ENCODE data around the gene ERRFI1. TPM values are rescaled to one million over a fixed set of nuclear protein-coding genes. Genes with fewer than 3 reads are reported as not detected.

The ERRFI1 gene
- total RNA-seq, 1 experiment from 2014 or later, result 44.6 TPM

DNA sequence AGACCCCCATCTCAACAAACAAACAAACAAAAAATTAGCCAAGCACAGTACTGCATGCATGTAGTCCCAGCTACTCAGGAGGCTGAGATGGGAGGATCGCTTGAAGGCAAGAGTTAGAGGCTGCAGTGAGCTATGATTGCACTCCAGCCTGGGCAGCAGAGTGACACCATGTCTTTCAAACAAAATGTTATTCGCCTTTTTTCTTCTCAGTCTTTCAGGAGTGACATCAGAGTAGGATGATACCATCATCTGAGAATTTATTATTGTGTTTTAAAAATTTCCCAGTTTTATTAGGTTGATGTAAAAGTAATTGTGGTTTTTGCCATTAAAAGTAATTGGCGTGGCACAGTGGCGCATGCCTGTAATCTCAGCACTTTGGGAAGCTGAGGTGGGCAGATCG is 53.8 kb downstream of the ERRFI1 start (continued):
- TF ChIP-seq, protein P1, sequence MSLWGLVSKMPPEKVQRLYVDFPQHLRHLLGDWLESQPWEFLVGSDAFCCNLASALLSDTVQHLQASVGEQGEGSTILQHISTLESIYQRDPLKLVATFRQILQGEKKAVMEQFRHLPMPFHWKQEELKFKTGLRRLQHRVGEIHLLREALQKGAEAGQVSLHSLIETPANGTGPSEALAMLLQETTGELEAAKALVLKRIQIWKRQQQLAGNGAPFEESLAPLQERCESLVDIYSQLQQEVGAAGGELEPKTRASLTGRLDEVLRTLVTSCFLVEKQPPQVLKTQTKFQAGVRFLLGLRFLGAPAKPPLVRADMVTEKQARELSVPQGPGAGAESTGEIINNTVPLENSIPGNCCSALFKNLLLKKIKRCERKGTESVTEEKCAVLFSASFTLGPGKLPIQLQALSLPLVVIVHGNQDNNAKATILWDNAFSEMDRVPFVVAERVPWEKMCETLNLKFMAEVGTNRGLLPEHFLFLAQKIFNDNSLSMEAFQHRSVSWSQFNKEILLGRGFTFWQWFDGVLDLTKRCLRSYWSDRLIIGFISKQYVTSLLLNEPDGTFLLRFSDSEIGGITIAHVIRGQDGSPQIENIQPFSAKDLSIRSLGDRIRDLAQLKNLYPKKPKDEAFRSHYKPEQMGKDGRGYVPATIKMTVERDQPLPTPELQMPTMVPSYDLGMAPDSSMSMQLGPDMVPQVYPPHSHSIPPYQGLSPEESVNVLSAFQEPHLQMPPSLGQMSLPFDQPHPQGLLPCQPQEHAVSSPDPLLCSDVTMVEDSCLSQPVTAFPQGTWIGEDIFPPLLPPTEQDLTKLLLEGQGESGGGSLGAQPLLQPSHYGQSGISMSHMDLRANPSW (CRISPR knock-in tag; conservative IDR thresholded peaks at IDR 0.05; ENCODE audit: low read depth), result no peak
- TF ChIP-seq JAZF1 (CRISPR knock-in tag; IDR thresholded peaks at IDR 0.05), result no peak
- no peak for TF ChIP-seq ATF1 (CRISPR knock-in tag; IDR thresholded peaks at IDR 0.05)

DNA sequence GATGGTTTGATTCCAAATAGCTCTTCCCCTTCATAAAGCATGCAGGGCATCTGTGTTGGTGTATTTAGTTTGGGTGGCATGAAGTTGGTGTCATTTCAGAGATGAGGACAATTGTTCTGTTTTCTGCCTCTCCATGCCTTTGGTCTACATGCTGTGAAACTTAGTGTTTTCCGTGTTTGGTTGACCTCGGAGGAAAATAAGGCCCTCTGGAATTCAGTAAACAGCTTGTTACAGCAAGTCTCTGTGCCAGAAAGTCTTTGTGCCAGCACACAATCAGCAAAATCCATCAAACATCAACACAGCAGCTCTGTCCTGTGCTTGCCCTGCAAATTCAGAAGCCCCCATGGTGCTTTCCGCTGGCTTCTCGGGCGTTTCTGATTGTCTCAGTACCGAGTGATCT is 55.1 kb downstream of the ERRFI1 start:
- TF ChIP-seq, protein P2, sequence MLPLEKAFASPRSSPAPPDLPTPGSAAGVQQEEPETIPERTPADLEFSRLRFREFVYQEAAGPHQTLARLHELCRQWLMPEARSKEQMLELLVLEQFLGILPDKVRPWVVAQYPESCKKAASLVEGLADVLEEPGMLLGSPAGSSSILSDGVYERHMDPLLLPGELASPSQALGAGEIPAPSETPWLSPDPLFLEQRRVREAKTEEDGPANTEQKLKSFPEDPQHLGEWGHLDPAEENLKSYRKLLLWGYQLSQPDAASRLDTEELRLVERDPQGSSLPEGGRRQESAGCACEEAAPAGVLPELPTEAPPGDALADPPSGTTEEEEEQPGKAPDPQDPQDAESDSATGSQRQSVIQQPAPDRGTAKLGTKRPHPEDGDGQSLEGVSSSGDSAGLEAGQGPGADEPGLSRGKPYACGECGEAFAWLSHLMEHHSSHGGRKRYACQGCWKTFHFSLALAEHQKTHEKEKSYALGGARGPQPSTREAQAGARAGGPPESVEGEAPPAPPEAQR (CRISPR knock-in tag; IDR thresholded peaks at IDR 0.05), result no peak
- no peak for TF ChIP-seq PRRX2 (CRISPR knock-in tag; IDR thresholded peaks at IDR 0.05)
- TF ChIP-seq, protein P3, sequence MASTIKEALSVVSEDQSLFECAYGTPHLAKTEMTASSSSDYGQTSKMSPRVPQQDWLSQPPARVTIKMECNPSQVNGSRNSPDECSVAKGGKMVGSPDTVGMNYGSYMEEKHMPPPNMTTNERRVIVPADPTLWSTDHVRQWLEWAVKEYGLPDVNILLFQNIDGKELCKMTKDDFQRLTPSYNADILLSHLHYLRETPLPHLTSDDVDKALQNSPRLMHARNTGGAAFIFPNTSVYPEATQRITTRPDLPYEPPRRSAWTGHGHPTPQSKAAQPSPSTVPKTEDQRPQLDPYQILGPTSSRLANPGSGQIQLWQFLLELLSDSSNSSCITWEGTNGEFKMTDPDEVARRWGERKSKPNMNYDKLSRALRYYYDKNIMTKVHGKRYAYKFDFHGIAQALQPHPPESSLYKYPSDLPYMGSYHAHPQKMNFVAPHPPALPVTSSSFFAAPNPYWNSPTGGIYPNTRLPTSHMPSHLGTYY (CRISPR knock-in tag; IDR thresholded peaks at IDR 0.05), result no peak
- TF ChIP-seq ZNF671 (CRISPR knock-in tag; IDR thresholded peaks at IDR 0.05), result no peak
- TF ChIP-seq KAT7 (CRISPR knock-in tag; IDR thresholded peaks at IDR 0.05; ENCODE audit: borderline replicate concordance), result no peak
- no peak for TF ChIP-seq FOXP1 (CRISPR knock-in tag; IDR thresholded peaks at IDR 0.05; ENCODE audit: borderline replicate concordance)
- TF ChIP-seq, protein P4, sequence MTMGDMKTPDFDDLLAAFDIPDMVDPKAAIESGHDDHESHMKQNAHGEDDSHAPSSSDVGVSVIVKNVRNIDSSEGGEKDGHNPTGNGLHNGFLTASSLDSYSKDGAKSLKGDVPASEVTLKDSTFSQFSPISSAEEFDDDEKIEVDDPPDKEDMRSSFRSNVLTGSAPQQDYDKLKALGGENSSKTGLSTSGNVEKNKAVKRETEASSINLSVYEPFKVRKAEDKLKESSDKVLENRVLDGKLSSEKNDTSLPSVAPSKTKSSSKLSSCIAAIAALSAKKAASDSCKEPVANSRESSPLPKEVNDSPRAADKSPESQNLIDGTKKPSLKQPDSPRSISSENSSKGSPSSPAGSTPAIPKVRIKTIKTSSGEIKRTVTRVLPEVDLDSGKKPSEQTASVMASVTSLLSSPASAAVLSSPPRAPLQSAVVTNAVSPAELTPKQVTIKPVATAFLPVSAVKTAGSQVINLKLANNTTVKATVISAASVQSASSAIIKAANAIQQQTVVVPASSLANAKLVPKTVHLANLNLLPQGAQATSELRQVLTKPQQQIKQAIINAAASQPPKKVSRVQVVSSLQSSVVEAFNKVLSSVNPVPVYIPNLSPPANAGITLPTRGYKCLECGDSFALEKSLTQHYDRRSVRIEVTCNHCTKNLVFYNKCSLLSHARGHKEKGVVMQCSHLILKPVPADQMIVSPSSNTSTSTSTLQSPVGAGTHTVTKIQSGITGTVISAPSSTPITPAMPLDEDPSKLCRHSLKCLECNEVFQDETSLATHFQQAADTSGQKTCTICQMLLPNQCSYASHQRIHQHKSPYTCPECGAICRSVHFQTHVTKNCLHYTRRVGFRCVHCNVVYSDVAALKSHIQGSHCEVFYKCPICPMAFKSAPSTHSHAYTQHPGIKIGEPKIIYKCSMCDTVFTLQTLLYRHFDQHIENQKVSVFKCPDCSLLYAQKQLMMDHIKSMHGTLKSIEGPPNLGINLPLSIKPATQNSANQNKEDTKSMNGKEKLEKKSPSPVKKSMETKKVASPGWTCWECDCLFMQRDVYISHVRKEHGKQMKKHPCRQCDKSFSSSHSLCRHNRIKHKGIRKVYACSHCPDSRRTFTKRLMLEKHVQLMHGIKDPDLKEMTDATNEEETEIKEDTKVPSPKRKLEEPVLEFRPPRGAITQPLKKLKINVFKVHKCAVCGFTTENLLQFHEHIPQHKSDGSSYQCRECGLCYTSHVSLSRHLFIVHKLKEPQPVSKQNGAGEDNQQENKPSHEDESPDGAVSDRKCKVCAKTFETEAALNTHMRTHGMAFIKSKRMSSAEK (CRISPR knock-in tag; IDR thresholded peaks at IDR 0.05; ENCODE audit: borderline replicate concordance), result no peak
- TF ChIP-seq NR3C1 (CRISPR knock-in tag; conservative IDR thresholded peaks at IDR 0.05; ENCODE audit: low read depth), result no peak
- TF ChIP-seq ZNF396 (CRISPR knock-in tag; IDR thresholded peaks at IDR 0.05; ENCODE audit: borderline replicate concordance), result no peak
- no peak for TF ChIP-seq CREB1 (CRISPR knock-in tag; IDR thresholded peaks at IDR 0.05)
- TF ChIP-seq, protein P5, sequence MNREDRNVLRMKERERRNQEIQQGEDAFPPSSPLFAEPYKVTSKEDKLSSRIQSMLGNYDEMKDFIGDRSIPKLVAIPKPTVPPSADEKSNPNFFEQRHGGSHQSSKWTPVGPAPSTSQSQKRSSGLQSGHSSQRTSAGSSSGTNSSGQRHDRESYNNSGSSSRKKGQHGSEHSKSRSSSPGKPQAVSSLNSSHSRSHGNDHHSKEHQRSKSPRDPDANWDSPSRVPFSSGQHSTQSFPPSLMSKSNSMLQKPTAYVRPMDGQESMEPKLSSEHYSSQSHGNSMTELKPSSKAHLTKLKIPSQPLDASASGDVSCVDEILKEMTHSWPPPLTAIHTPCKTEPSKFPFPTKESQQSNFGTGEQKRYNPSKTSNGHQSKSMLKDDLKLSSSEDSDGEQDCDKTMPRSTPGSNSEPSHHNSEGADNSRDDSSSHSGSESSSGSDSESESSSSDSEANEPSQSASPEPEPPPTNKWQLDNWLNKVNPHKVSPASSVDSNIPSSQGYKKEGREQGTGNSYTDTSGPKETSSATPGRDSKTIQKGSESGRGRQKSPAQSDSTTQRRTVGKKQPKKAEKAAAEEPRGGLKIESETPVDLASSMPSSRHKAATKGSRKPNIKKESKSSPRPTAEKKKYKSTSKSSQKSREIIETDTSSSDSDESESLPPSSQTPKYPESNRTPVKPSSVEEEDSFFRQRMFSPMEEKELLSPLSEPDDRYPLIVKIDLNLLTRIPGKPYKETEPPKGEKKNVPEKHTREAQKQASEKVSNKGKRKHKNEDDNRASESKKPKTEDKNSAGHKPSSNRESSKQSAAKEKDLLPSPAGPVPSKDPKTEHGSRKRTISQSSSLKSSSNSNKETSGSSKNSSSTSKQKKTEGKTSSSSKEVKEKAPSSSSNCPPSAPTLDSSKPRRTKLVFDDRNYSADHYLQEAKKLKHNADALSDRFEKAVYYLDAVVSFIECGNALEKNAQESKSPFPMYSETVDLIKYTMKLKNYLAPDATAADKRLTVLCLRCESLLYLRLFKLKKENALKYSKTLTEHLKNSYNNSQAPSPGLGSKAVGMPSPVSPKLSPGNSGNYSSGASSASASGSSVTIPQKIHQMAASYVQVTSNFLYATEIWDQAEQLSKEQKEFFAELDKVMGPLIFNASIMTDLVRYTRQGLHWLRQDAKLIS (CRISPR knock-in tag; IDR thresholded peaks at IDR 0.05; ENCODE audit: borderline replicate concordance), result no peak
- no peak for TF ChIP-seq JUN (CRISPR knock-in tag; IDR thresholded peaks at IDR 0.05)
- no peak for TF ChIP-seq NR1H2 (CRISPR knock-in tag; IDR thresholded peaks at IDR 0.05)
- no peak for TF ChIP-seq OVOL2 (CRISPR knock-in tag; IDR thresholded peaks at IDR 0.05; ENCODE audit: borderline replicate concordance)
- Mint-ChIP-seq H3K27ac (no peak overlapping the region), H3K4me3 (no peak overlapping the region), H3K4me1 (0 out of 2 replicates have a peak, but pooled peaks cover 2% of the 10 kb centered on the region), H3K27me3 (ENCODE audit: low read depth) (no peaks in the 10 kb centered on the region), H3K9me3 (no peaks in the 10 kb centered on the region), H3K36me3 (peaks cover 62% of the 10 kb centered on the region)
- CTCF ChIA-PET, result no interaction called here
- no peak for DNase-seq (ENCODE audit: low spot score)
- no peak for ATAC-seq
- POLR2A ChIA-PET, result no interaction called here

Data from WTC11 (cell line).